K562 (cell line): ENCODE data around the gene CHRM4. TPM values are rescaled to one million over a fixed set of nuclear protein-coding genes. Genes with fewer than 3 reads are reported as not detected.

Experiments used
- AFF4 ChIP-seq: sonication (generic); formaldehyde crosslinking; IDR thresholded peaks from 2 replicates; pipeline ENCODE4 v1.8.0; 2023; ENCODE audit warnings: mild to moderate bottlenecking, missing genetic modification reagents
- ARID3A ChIP-seq: IDR thresholded peaks from 2 replicates; pipeline ENCODE4 v1.6.1; 2012; ENCODE audit warnings: low read depth, low read length, improper control_type of control experiment, borderline replicate concordance
- CC2D1A ChIP-seq: fragments of 450-650 bp; IDR thresholded peaks from 2 replicates; pipeline ENCODE4 v1.6.1; 2017; ENCODE audit warnings: mild to moderate bottlenecking
- FOXA3 ChIP-seq, 2 experiments: fragments of 450-650 bp in 1 of 2; sonication (generic) in 1 of 2; formaldehyde crosslinking; IDR thresholded peaks in 1 of 2; conservative IDR thresholded peaks in 1 of 2; 2 replicates each; pipeline versions ENCODE4 v1.4.0 to v1.8.0; 2020 to 2022; ENCODE audit warnings: mild to moderate bottlenecking in 2 of 2, missing genetic modification reagents in 1 of 2
- FOXJ3 ChIP-seq: sonication (generic); formaldehyde crosslinking; IDR thresholded peaks from 2 replicates; pipeline ENCODE4 v1.4.0; 2020; ENCODE audit warnings: mild to moderate bottlenecking, missing genetic modification reagents
- HIVEP1 ChIP-seq: fragments of 250-450 bp; sonication (Bioruptor Pico); IDR thresholded peaks from 2 replicates; pipeline ENCODE4 v1.4.0; 2020; ENCODE audit warnings: mild to moderate bottlenecking
- MCM5 ChIP-seq: fragments of 450-650 bp; IDR thresholded peaks from 2 replicates; pipeline ENCODE4 v1.6.1; 2016; ENCODE audit warnings: low read depth
- MEIS2 ChIP-seq: fragments of 450-650 bp; IDR thresholded peaks from 2 replicates; pipeline ENCODE4 v1.6.1; 2014; ENCODE audit warnings: mild to moderate bottlenecking; ENCODE audit not compliant: partially characterized antibody
- MITF ChIP-seq: IDR thresholded peaks from 2 replicates; pipeline ENCODE4 v1.6.1; 2014; ENCODE audit warnings: antibody characterized with exemption
- POLR2B ChIP-seq: fragments of 450-650 bp; IDR thresholded peaks from 2 replicates; pipeline ENCODE4 v1.6.1; 2018; ENCODE audit warnings: low read depth; ENCODE audit not compliant: partially characterized antibody
- RBM17 ChIP-seq: fragments of 200-400 bp; formaldehyde crosslinking; IDR thresholded peaks from 2 replicates; pipeline ENCODE4 v1.6.1; 2017; ENCODE audit warnings: low read depth, mild to moderate bottlenecking, low read length, borderline replicate concordance
- RUNX1 ChIP-seq: sonication (generic); IDR thresholded peaks from 2 replicates; pipeline ENCODE4 v1.6.1; 2016; ENCODE audit warnings: antibody characterized with exemption, low read depth
- SETDB1 ChIP-seq: IDR thresholded peaks from one replicate; pipeline ENCODE4 v1.6.1; 2012; ENCODE audit warnings: low read length, control low read depth, inconsistent platforms
- SMARCA4 ChIP-seq: fragments of 450-650 bp; IDR thresholded peaks from 2 replicates; pipeline ENCODE4 v1.6.1; 2016
- TAF9B ChIP-seq: fragments of 450-650 bp; IDR thresholded peaks from 2 replicates; pipeline ENCODE4 v1.6.1; 2018; ENCODE audit warnings: mild to moderate bottlenecking; ENCODE audit not compliant: partially characterized antibody
- TCF7 ChIP-seq: sonication (generic); IDR thresholded peaks from 2 replicates; pipeline ENCODE4 v1.6.1; 2016; ENCODE audit warnings: antibody characterized with exemption, borderline replicate concordance
- TFAM ChIP-seq: fragments of 250-450 bp; sonication (Bioruptor Pico); conservative IDR thresholded peaks from 2 replicates; pipeline ENCODE4 v1.5.0; 2021; ENCODE audit warnings: mild to moderate bottlenecking, moderate library complexity
- ZNF274 ChIP-seq: IDR thresholded peaks from 2 replicates; pipeline ENCODE4 v1.6.1; 2011; ENCODE audit warnings: low read depth, mild to moderate bottlenecking, low read length, moderate library complexity, borderline replicate concordance
- ZNF668 ChIP-seq: fragments of 250-450 bp; sonication (Bioruptor Pico); IDR thresholded peaks from 2 replicates; pipeline ENCODE4 v1.8.0; 2022; ENCODE audit warnings: mild to moderate bottlenecking, inconsistent platforms
- ZNF76 ChIP-seq: fragments of 250-450 bp; sonication (Bioruptor Pico); IDR thresholded peaks from 2 replicates; pipeline ENCODE4 v1.4.0; 2020; ENCODE audit warnings: mild to moderate bottlenecking, moderate library complexity, borderline replicate concordance
- polyA plus RNA-seq, 8 experiments: library from polyadenylated mRNA; depleted of rRNA in 4 of 8; stranded (reverse) in 5 of 8; unstranded in 3 of 8; fragments of >200 nt; fragmentation: Nextera tagmentation in 2 of 8; fragmentation: Illumina TruSeq in 1 of 8; extraction: Ambion mirVana in 2 of 8; extraction: Trizol in 1 of 8; gene quantifications; 2 replicates each; pipeline versions ENCODE4 v1.2.1 to v1.2.3, GENCODE V29; 2011 to 2014; ENCODE audit warnings: inconsistent platforms in 1 of 8, missing spikeins in 1 of 8
- total RNA-seq, 7 experiments: library from RNA; depleted of rRNA in 6 of 7; stranded (reverse); fragments of >200 nt in 6 of 7; fragmentation: Illumina TruSeq in 2 of 7; extraction: Trizol in 2 of 7; gene quantifications; 2 replicates each; pipeline versions ENCODE4 v1.2.1 to v1.2.3, GENCODE V29; 2011 to 2021; ENCODE audit warnings: low replicate concordance in 1 of 7

CHRM4 gene
- total and polyA plus RNA-seq, 9 of the 15 experiments (the other 6 are each of a cell fraction or from before 2014, with no cell fraction given) = 0.22 to 1.3 (median 0.40) TPM; not detected in 2

- no peak for TF ChIP-seq ARID3A
- no peak for TF ChIP-seq POLR2B
- TF ChIP-seq TAF9B = no peak
- no peak for TF ChIP-seq RBM17
- no peak for TF ChIP-seq RUNX1
- no peak for TF ChIP-seq MCM5
- no peak for TF ChIP-seq ZNF668 (CRISPR knock-in tag)
- no peak for TF ChIP-seq SETDB1
- no peak for TF ChIP-seq MEIS2
- no peak for TF ChIP-seq ZNF76 (CRISPR knock-in tag)
- TF ChIP-seq TFAM = no peak
- no peak for TF ChIP-seq MITF
- no peak for TF ChIP-seq HIVEP1 (CRISPR knock-in tag)
- TF ChIP-seq CC2D1A = peak; percentile 47; the same call in 1 of the 2 replicates
- no peak for TF ChIP-seq ZNF274
- no peak for TF ChIP-seq SMARCA4
- 0 out of 4 replicates have a peak, but pooled peaks of 1 of the 2 experiments have one; percentile 48 for TF ChIP-seq FOXA3 (CRISPR knock-in tag; conservative IDR thresholded peaks at IDR 0.05 in 1 of 2, IDR thresholded peaks at IDR 0.05 in 1 of 2)
- 0 out of 2 replicates have a peak, but pooled peaks have one; percentile 32 for TF ChIP-seq AFF4 (CRISPR knock-in tag)
- no peak for TF ChIP-seq TCF7
- TF ChIP-seq FOXJ3 (CRISPR knock-in tag) = no peak
Observed at GRCh38 chr11:46352063-46352841, 39.3 kb downstream of the CHRM4 start (continued).
